HG02970 (cell line): Measurements from ENCODE around the gene MAGI1.
"Not testable (repeated sequence)": the region's sequence is repeated elsewhere in the genome, so short reads cannot be mapped to it uniquely, and the experiment has no call there.

ENCODE experiments used
- ATAC-seq: cut with Tn5 transposase; IDR thresholded peaks from one replicate; pipeline ENCODE4 v1.9.1; 2021; ENCODE audit warnings: mild to moderate bottlenecking, moderate library complexity, moderate number of reproducible peaks; ENCODE audit not compliant: unreplicated experiment, low FRiP score

MAGI1 gene

GRCh38 chr3:65733459-65733858, 305.3 kb downstream of the MAGI1 start:
- ATAC-seq: no peak

DNA sequence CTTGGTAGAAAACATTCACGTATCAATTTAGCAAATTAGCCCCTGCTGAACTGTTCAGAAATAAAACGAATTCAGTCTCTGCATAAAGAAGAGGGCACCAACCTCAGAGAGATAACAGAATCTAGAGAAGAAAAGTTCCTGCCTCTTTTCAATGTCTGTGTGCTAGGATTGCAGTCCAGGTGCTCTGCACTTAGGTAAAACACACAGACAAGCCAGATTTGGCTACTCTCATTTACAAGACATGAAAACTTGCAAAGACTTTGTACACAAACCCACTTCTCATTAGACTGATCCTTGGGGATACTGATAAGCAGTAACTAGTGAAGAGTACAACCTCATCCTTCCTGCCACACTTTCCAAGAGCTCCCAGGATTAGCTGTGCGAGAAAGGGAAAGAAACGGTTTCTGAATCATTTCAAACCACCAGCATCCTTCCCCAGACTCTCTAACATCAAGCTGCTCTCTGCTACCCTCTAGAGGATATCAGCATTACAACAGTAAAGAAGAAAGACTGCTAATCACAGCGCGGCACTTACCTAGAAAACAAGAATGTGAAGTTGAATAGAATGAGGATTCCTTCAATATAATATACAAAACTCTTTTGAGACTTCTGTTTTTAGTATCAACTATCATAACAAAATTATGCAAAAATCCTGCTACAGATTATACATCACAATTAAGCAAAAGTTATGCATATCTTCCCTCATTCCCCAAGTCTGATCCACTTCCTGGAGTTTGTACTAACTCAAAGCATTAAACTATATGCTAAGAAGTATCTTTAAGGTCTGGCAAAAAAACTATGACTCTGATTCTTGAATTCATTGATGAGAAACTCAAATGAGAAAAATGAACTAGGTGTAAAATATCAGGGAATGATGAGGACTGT, 306.4 kb downstream of the MAGI1 start:
- ATAC-seq: peak; percentile 94

- no peak for ATAC-seq
Observed at GRCh38 chr3:65730449-65730848, 308.3 kb downstream of the MAGI1 start.

DNA sequence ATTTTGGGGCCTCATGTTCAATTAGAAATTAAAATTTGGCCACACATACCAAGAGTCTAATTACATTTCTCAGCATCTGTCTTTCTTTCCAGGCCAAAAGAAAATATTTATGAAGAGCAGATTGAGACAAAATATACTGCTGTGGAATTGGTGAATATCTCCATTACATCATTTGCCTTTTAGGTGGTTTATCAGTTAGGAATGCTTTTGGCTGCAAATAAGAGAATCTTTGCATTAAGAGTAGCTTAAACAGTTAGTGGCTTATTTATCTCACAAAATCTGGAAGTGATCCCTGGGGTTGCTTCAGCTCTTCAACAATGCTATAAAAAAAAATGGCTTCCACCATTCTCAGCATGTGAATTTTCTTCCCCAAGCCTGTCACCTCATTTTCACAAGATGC, 308.7 kb downstream of the MAGI1 start:
- no peak for ATAC-seq

DNA sequence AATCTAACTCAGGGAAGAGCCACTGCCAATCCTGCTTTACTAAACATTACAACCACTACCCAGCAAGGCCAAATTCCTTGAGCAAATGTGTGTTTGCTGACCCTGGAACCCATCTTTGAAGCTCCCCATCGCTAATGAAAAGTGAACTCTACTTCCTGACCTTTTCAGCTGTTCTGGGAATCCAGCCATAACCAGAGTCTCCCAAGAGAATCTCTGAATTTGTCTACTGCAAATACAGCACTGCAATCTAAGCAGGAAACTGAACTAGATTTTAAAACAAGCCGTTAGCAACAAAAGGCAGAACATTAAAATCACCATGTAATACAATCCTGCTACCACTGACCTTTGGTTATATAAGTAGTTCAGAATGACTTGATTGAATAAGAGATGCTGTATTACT, 309.2 kb downstream of the MAGI1 start:
- ATAC-seq: no peak

GRCh38 chr3:65728138-65728537, 310.6 kb downstream of the MAGI1 start:
- no peak for ATAC-seq

GRCh38 chr3:65723985-65724384, 314.7 kb downstream of the MAGI1 start:
- ATAC-seq: no peak

- ATAC-seq: no peak
Observed at GRCh38 chr3:65723011-65723410, 315.7 kb downstream of the MAGI1 start.

DNA sequence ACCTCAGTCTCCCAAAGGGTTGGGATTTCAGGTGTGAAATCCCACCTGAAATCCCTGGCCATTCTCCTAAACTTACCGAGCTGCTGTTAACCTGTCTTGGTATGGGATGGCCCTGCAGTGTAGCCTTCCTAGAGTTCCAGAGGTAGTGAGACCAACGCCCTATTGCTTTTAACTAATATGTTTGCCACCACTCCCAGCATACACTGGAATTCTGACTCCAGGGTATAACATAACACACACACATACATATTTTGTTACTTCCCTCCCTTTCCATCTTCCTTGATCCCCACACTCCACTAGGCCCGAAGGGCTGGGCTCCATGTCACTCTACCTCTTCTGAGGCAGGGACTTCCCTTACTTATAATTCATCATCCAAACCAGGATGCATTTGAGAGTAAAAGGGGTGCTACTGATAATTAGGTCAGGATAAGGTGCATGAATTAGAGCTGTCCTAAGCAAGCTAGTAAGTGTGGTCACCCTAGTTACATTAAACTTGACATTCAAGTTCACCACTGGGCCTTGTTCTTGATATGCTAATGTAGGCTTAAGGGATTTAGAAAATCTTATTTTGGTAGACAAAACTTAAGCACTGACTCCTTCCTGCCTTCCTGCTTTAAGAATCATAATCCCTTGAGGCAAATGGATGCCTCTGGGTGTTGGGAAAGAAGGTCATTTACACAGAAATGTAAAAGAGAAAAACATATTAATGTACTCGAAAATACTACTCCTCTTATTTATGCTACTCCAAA, 317.6 kb downstream of the MAGI1 start:
- ATAC-seq: no peak

GRCh38 chr3:65719639-65720038, 319.1 kb downstream of the MAGI1 start:
- ATAC-seq: not testable (repeated sequence)

GRCh38 chr3:65717676-65718346, 320.9 kb downstream of the MAGI1 start:
- no peak for ATAC-seq

DNA sequence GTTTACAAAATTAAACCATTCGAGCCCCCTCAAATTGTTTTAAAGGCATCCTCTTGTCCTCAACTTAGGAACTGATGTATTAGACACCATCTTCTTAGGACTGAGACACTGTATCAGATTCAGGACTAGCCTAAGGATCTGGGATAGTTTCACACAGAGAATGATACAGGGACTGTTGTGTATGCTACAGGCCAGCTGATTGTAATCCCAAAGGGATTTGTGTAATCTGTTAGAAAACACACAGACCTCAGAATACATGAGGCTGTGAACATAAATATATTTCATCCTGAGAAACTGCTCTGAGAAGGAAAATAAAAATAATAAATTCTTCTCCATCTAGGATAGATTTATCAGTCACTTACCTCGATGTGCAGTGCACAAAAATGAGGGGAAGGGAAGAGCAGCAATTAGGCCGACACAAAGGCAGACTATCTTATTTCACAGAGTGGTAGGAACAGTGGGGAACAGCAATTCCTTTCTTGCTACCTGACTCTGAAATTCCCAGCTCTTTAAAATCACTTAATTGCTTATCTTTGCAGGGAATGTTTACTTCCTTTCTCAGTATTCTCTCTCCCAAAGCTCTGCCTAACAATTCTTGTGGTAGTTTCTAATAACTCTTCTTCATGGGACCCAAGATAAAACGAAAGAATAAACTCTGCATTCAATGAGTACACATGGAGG, 322.5 kb downstream of the MAGI1 start:
- ATAC-seq: no peak

GRCh38 chr3:65714134-65714533, 324.6 kb downstream of the MAGI1 start:
- ATAC-seq: no peak

- no peak for ATAC-seq
Observed at GRCh38 chr3:65713016-65713415, 325.7 kb downstream of the MAGI1 start.

DNA sequence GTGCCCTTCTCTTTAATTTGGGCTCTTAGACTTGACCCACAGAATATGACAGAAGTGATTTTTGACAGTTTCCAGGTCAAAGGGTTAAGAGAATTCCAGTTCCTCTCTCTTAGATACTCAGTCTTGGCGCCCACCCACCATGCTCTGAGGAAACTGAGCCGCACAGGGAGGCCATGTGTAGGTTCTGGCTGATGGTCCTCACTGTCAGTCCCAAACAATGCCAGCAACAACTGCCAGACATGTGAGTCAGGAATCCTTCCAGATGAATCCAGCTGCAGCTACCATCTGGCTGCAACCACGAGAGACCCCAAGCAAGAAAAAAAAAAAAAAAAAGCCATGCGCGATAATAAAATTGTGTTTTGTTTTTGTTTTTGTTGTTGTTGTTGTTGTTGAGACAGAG, 326.6 kb downstream of the MAGI1 start:
- no peak for ATAC-seq

- ATAC-seq: no peak
Observed at GRCh38 chr3:65706776-65707568, 331.7 kb downstream of the MAGI1 start.

DNA sequence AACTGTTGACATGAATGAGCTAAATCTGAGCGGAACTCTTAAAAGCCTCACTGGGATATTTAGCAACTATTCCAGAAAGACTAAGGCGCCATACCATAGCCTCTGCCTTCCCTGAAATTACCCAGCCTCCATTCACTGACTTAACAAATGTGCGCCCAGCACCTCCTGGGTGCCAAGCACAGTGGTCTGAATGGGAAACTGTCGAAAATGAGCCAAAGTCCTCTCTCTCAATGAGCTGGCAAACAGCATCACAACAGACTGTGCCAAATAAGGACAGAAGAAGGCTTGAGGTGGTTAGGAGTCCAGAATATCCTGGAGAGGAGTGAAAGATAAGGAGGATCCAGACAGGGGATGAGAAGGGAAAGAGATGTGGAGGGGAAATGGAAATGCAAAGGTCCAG, 332.4 kb downstream of the MAGI1 start:
- ATAC-seq: no peak

DNA sequence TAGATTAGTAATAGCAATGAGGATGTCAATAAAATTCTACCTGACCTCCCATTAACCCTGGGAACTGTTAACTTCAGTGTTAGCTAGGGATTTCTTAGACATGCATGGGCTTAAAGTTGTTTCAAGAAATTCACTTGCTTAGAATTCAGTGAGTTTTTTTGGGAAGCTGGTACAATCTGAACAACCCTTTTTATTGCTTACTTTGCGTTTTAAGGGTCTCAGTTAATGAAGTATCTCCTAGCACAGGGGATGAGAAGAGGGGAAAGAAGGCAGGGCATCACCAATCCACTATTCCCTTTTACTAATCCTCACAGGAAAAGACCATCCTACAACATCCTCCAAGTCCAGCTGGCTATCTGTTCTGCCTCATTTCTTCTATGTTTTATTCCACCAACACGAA, 334.9 kb downstream of the MAGI1 start:
- no peak for ATAC-seq

GRCh38 chr3:65703026-65703425, 335.7 kb downstream of the MAGI1 start:
- ATAC-seq: no peak

DNA sequence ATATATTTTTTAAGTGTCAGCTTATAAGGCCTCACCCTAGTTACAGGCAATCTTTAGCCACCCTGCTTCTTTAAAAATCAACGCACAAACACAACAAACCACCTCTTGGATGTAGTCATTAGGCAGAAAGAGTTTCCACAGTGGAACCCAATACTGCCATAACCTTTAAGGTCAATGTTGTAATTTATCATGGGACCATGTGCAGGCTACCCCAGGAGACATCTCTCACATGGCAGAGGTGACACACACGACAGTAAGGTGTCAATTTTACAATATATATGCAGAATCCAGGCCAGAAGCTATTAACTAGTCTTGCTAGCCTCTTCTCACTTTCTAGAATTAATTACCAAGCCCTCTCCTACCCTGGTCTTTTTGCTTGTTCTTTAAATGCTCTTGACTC, 336.5 kb downstream of the MAGI1 start:
- ATAC-seq: no peak
